C4-2B (cell line): ENCODE data around the gene FANCD2OS.

Source experiments
- ZFX ChIP-seq: fragments of 450-650 bp; IDR thresholded peaks from 2 replicates; pipeline ENCODE4 v1.6.1; 2017
- TF ChIP-seq, protein P1 (sequence below): fragments of 450-650 bp; conservative IDR thresholded peaks from 2 replicates; pipeline ENCODE4 v1.5.1; 2017; ENCODE audit warnings: mild to moderate bottlenecking

DNA sequence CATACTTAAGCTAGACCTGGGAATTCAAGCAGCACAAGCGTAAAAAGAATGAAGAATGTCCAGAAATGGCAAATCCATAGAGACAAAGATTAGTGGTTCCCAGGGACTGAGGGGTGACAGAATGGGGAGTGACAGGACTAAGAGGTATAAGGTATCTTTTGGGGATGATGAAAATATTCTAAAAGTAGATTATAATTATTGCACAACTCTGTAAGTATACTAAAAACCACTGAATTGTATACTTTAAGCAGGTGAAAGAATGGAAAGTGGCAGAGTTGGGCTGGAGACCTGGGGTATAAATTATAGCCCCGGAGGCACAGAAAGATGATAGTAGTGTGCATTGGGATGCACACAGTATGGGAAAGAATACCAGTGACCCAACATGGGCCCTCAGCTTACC is 13.0 kb upstream of the FANCD2OS start:
- TF ChIP-seq, protein P1, sequence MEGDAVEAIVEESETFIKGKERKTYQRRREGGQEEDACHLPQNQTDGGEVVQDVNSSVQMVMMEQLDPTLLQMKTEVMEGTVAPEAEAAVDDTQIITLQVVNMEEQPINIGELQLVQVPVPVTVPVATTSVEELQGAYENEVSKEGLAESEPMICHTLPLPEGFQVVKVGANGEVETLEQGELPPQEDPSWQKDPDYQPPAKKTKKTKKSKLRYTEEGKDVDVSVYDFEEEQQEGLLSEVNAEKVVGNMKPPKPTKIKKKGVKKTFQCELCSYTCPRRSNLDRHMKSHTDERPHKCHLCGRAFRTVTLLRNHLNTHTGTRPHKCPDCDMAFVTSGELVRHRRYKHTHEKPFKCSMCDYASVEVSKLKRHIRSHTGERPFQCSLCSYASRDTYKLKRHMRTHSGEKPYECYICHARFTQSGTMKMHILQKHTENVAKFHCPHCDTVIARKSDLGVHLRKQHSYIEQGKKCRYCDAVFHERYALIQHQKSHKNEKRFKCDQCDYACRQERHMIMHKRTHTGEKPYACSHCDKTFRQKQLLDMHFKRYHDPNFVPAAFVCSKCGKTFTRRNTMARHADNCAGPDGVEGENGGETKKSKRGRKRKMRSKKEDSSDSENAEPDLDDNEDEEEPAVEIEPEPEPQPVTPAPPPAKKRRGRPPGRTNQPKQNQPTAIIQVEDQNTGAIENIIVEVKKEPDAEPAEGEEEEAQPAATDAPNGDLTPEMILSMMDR = no peak
- TF ChIP-seq ZFX = no peak
